ENCODE results near the gene MAP6D1.
"Not testable (repeated sequence)": the region's sequence is repeated elsewhere in the genome, so short reads cannot be mapped to it uniquely, and the experiment has no call there.

Gene MAP6D1

GRCh38 chr3:183796372-183796771 lies 29.0 kb downstream of the MAP6D1 start:
- DNase-seq, result no peak

DNA sequence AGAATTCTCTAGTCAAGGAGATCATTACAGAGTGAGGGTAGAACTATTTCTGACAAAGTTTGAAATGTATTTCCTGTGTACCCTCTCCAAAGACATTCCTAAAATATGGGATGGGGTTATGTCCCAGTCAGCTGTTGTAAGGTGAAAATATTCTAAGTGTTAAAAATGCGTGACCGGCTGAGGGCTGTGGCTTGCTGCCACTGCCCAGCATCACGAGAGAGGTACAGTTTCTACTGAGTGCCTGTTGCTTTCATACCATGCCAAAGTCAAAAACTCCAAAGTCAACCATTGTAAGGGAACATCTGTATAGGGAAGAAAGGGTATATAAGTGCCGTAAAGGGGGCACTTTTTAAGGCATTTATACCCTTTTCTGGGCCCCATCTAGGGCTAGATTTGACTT lies 30.9 kb downstream of the MAP6D1 start:
- DNase-seq, result no peak

GRCh38 chr3:183792976-183793375 lies 32.4 kb downstream of the MAP6D1 start:
- no peak for DNase-seq

- DNase-seq, result no peak
Observed at GRCh38 chr3:183790700-183791099, 34.7 kb downstream of the MAP6D1 start.

- no peak for DNase-seq
Observed at GRCh38 chr3:183789826-183790225, 35.6 kb downstream of the MAP6D1 start.

DNA sequence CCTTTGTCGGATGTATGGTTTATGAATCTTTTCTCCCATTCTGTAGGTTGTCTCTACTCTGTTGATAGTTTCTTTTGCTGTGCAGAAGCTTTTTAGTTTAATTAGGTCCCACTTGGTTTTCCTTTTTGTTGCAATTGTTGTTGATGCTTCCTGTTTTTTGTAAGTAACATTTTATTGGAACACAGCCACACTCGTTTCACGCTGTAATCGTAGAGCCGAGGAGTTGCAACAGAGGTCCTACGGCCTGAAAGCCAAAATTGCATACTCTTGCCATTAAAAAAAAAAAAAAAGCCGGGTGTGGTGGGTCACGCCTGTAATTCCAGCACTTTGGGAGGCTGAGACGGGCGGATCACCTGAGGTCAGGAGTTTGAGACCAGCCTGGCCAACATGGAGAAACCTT lies 40.9 kb downstream of the MAP6D1 start:
- not testable (repeated sequence) for DNase-seq

- DNase-seq, result no peak
Observed at GRCh38 chr3:183782576-183783276, 42.7 kb downstream of the MAP6D1 start.

- no peak for DNase-seq
Observed at GRCh38 chr3:183781246-183781645, 44.1 kb downstream of the MAP6D1 start.

- no peak for DNase-seq
Observed at GRCh38 chr3:183779896-183780465, 45.4 kb downstream of the MAP6D1 start.

DNA sequence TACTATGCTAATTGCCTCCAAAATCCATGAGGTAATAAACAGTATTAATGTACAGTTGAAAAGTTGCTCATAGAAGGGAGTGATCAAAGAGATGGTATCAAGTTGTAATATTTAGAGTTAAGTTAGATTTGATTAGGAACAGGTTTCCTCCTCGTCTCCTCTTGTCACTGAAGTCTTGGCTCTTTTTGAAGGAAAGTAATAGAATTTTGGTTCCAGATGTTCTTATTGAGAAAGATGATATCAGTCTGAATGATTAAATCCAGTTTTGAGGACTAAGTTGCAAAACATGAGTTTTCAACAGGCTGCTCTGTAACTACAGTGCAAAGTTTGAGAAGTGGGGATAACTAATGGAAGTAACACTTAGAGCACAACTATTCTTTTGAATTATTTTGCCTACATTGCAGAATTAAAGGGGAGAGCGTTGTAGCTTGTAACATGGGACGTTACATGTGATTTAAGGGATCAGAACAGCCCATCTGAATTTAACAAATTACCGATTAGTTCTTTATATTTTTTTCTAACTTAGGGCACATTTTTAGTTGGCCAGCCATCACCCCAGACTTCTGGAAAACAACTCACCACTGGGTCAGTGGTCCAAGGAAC lies 48.3 kb downstream of the MAP6D1 start:
- DNase-seq, result no peak

DNA sequence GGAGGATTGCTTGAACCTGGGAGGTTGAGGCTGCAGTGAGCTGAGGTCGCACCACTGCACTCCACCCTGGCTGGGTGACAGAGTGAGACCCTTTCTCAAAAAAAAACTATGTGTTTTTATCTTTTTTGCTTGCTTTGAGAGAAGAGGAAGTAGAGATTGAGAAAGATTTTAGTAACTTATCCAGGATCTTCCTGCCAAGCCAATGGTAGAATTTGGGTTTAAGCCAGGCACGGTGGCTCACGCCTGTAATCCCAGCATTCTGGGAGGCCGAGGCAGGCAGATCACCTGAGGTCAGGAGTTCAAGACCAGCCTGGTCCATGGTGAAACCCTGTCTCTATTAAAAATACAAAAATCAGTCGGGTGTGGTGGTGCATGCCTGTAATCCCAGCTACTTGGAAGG lies 48.9 kb downstream of the MAP6D1 start:
- DNase-seq, result not testable (repeated sequence)

DNA sequence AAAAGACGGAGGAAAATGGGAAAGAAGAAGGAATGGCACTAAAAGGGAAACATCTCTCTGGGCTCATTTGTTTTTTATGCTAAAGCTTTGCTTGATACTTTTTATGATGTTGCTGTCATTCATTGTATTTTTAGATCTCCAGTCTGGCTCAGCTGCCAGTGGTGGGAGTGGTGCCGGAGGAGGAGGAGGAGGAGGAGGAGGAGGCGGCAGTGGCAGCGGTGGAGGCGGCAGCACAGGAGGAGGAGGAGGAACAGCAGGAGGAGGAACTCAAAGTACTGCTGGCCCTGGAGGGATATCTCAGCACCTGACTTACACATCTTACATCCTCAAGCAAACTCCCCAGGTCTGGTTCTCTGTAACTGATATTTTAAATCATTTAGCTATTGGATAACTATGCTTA lies 49.6 kb downstream of the MAP6D1 start:
- no peak for DNase-seq

- no peak for DNase-seq
Observed at GRCh38 chr3:183774631-183775030, 50.7 kb downstream of the MAP6D1 start.

- DNase-seq, result no peak
Observed at GRCh38 chr3:183769453-183769852, 55.9 kb downstream of the MAP6D1 start.

DNA sequence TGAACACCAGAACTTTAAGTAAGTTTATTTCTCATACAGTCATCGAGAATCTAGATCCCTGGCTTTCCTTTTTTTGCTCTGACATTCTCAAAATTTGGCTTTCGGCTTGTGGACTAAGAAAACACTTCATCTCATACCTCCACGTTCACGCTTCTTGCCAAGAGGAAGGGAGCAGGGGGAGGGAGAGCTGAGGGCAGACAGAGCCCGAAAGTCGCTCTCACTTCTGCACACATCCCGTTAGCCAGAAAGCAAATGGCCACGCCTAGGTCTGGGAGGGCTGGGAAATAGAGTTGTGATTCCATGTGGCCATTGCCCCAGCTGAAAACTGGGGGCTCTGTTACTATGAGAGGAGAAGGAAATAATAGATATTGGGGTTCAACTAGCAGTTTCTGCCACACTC lies 57.3 kb downstream of the MAP6D1 start:
- DNase-seq, result no peak

DNA sequence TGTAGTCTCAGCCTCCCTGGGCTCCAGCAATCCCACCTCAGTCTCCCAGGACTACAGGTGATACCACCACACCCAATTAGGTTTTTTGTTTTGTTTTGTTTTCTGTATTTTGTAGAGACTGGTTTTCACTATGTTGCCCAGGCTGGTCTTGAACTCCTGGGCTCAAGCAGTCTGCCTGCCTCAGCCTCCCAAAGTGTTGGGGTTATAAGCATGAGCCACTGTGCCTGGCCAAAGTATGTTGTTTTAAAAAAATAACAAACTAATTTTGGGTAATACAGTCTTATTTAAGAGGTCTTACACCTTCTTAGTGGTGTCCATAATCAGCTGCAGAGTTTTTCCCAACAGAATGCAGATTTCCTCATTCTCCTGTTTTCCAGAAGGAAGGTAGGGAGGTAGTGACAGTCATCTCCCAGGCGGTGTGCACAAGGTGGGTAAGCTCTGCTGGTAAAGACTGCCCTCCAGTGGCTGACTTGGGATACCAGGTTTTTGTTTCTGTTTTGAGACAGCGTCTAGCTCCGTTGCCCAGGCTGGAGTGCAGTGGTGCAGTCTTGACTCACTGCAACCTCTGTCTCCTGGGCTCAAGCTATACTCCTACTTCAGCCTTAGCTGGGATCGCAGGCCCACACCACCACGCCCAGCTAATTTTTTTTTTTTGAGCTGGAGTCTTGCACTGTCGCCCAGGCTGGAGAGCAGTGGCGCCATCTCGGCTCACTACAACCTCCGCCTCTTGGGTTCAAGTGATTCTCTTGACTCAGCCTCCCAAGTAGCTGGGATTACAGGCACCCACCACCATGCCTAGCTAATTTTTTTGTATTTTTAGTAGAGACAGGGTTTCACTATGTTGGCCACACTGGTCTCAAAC lies 58.4 kb downstream of the MAP6D1 start:
- DNase-seq, result peak; percentile 62

- no peak for DNase-seq
Observed at GRCh38 chr3:183766107-183766506, 59.3 kb downstream of the MAP6D1 start.
